Gastrocnemius medialis (tissue), 4 donors: ENCODE results near the gene ASB16.

ENCODE experiments used
- POLR2A ChIP-seq, 2 donors: fragments of 450-650 bp; IDR thresholded peaks; one replicate each; pipeline ENCODE4 v1.6.1; 2017; ENCODE audit warnings: antibody characterized with exemption in 2 of 2, mild to moderate bottlenecking in 2 of 2, moderate library complexity in 2 of 2
- TF ChIP-seq, protein P1 (sequence below), 5 experiments: fragments of 450-650 bp in 3 of 5; fragments of 200-600 bp in 2 of 5; sonication (generic) in 2 of 5; IDR thresholded peaks in 4 of 5; conservative IDR thresholded peaks in 1 of 5; 1 replicate in 4 of 5; 2 replicates in 1 of 5; pipeline ENCODE4 v1.5.1; 2016 to 2019; ENCODE audit warnings: antibody characterized with exemption in 5 of 5, mild to moderate bottlenecking in 3 of 5, moderate library complexity in 3 of 5

DNA sequence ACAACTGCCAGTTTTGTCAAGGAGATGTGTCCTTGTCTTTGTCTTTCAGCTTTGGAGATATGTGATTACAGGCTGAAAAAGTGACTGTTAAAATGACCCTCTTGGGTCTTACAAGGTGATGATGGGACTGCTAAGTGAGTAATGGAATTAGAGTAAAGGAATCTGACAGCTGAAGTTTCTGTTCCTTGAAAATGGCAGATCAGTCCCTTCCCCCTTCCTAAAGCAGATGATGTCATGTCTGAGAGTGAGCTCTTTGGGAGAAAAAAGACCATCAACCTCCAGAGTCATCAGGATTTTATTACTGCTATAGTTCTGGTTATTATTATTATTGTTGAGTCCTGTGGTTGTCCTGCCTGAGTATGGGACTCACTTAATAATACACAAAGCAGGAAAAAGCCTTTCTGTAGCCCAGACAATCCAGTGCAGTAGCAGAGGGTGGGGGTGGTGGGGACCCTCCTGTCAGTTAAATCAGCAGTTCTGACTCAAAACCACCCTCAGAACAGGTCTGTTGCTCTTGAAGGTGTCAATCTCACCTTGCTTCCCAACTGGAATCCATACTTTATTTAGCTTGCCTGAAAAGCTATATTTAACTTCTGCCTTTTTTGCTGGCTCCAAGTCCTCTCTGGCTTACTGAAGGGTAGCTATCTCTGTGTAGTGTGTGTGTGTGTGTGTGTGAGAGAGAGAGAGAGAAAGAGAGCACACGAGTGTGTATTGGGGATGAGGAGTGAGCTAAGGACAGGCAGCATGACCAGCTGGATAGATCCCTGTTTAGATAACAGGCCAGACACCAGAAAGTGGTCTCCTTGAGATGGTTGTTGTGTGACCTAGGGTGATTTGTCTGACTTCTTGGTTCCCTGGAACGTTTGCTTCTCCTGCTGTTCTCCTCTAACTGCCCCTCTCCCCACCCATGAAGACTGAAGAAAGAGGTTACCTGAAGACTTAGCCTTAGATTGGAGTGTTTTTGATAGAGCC, 23.8 kb upstream of the ASB16 start:
- no peak for TF ChIP-seq POLR2A (IDR thresholded peaks at IDR 0.05)
- TF ChIP-seq, protein P1, sequence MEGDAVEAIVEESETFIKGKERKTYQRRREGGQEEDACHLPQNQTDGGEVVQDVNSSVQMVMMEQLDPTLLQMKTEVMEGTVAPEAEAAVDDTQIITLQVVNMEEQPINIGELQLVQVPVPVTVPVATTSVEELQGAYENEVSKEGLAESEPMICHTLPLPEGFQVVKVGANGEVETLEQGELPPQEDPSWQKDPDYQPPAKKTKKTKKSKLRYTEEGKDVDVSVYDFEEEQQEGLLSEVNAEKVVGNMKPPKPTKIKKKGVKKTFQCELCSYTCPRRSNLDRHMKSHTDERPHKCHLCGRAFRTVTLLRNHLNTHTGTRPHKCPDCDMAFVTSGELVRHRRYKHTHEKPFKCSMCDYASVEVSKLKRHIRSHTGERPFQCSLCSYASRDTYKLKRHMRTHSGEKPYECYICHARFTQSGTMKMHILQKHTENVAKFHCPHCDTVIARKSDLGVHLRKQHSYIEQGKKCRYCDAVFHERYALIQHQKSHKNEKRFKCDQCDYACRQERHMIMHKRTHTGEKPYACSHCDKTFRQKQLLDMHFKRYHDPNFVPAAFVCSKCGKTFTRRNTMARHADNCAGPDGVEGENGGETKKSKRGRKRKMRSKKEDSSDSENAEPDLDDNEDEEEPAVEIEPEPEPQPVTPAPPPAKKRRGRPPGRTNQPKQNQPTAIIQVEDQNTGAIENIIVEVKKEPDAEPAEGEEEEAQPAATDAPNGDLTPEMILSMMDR (IDR thresholded peaks at IDR 0.05 in 4 of 5, conservative IDR thresholded peaks at IDR 0.05 in 1 of 5): no peak
